ENCODE measurements around the gene DNAAF3.
A peak's percentile ranks its signal among the peaks of the same experiment; 100 is the strongest.
"Not testable (repeated sequence)": the region's sequence is repeated elsewhere in the genome, so short reads cannot be mapped to it uniquely, and the experiment has no call there.

The DNAAF3 gene

DNA sequence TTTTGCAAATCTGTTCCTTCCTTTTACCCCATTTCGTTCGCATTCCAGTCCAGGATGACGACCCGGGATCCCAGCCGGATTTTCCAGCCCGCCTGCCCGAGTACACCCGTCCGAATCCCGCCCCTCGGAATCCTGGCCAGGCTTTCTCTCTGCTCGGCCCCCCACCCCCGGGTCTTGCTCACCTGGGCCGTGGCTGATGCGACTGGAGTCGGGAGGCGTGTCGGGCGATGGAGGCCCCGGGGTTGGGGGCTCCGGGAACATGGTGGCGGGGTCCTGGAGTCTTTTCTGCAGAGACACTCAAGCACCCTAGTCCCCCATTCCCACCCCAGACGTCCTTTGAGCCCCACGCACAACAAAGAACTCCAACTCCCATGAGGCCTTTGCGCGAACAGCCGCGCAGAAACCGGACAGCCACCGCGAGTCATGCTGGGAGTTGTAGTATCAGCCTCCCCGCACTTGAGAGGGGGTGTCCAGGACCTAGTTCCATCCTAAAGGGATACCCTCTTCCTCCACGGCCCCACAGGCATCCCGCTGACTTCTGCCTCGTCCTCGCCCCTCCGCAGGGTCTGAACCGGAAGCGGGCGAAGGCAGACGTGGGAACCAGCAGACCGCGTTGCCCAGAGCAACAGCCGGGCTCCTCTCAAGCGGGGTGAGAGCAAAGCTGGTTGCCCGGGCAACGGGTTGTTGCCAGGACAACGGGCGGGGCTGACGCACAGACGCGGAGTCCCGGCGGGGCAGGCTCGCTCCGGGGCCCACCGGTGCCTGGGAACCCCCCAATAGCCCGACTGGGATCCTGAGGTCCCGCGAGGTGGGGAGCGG is 12.6 kb upstream of the DNAAF3 start:
- Histone ChIP-seq H3K27me3 (peaks cover 30% of the 10 kb centered on the region), H3K4me3 (peak overlapping the region; percentile 64), H3K27ac (peak overlapping the region; percentile 69; the same call in 1 of the 2 replicates), H3K4me2 (peak overlapping the region; percentile 98), H3K36me3 (no peaks in the 10 kb centered on the region), H3K4me1 (peaks cover 38% of the 10 kb centered on the region), H3K9ac (no peak overlapping the region; the same call in 1 of the 2 replicates), H3K9me3 (peaks cover 5% of the 10 kb centered on the region; the same call in 1 of the 2 replicates), H4K20me1 (peaks cover 24% of the 10 kb centered on the region)
- no peak for TF ChIP-seq Cebpa-rat (IDR thresholded peaks at IDR 0.05)

GRCh38 chr19:55176076-55176475 is 9.7 kb upstream of the DNAAF3 start:
- no peak overlapping the region for H3K9ac ChIP-seq
- peaks cover 18% of the 10 kb centered on the region for H4K20me1 ChIP-seq
- H3K27ac ChIP-seq: no peak overlapping the region
- H3K4me3 ChIP-seq: no peak overlapping the region
- peaks cover 41% of the 10 kb centered on the region for H3K27me3 ChIP-seq
- H3K4me1 ChIP-seq: peaks cover 51% of the 10 kb centered on the region
- H3K9me3 ChIP-seq: peaks cover 5% of the 10 kb centered on the region; the same call in 1 of the 2 replicates
- H3K36me3 ChIP-seq: no peaks in the 10 kb centered on the region
- no peak for TF ChIP-seq Cebpa-rat (IDR thresholded peaks at IDR 0.05)
- no peak overlapping the region; the same call in 1 of the 2 replicates for H3K4me2 ChIP-seq

- Histone ChIP-seq H3K9me3 (peaks cover 5% of the 10 kb centered on the region; the same call in 1 of the 2 replicates), H3K27me3 (peaks cover 41% of the 10 kb centered on the region), H3K9ac (no peak overlapping the region), H3K4me2 (no peak overlapping the region), H3K4me3 (no peak overlapping the region), H4K20me1 (peaks cover 14% of the 10 kb centered on the region), H3K4me1 (peaks cover 51% of the 10 kb centered on the region), H3K27ac (no peak overlapping the region), H3K36me3 (no peaks in the 10 kb centered on the region)
- no peak for TF ChIP-seq Cebpa-rat (IDR thresholded peaks at IDR 0.05)
Measured at GRCh38 chr19:55175117-55175867, 8.9 kb upstream of the DNAAF3 start.

- no peaks in the 10 kb centered on the region for H3K36me3 ChIP-seq
- peaks cover 46% of the 10 kb centered on the region for H3K27me3 ChIP-seq
- peaks cover 47% of the 10 kb centered on the region for H3K4me1 ChIP-seq
- peaks cover 5% of the 10 kb centered on the region; the same call in 1 of the 2 replicates for H3K9me3 ChIP-seq
- no peak overlapping the region for H3K9ac ChIP-seq
- TF ChIP-seq Cebpa-rat (IDR thresholded peaks at IDR 0.05): no peak
- H3K4me2 ChIP-seq: peak overlapping the region; percentile 83
- H3K27ac ChIP-seq: no peak overlapping the region
- peaks cover 8% of the 10 kb centered on the region for H4K20me1 ChIP-seq
- peak overlapping the region; percentile 73 for H3K4me3 ChIP-seq
Measured at GRCh38 chr19:55174425-55175116, 8.2 kb upstream of the DNAAF3 start.

DNA sequence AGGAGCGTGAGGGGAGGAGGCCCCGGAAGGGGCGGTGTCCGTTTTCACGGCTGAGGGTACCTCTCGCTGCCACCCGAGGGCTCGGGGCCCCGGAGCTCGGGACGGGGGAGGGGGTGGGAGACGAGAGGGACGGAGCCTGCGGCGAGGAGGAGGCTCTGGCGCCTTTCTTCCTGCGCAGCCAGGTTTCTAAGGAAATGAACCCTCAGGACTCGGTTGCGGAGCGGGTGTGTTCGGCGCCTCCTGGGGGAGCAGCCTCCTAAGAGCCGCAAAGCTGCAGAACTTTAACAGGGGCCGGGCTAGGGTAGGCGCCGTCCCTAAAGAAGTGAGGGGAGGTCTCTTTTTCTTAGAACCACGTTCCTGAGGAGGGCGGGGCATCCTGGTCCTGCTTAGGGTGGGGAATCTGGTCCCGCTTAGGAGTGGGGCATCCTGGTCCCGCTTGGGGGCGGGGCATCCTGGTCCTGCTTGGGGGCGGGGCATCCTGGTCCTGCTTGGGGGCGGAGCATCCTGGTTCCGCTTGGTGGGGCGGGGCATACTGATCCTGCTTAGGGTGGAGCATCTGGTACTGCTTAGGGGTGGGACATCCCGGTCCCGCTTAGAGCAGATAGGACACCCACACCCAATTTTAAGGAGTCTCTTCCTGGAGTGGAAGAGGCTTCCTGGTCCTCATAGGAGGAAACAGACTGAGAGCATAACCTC is 7.4 kb upstream of the DNAAF3 start:
- H3K4me3 ChIP-seq: peak overlapping the region; percentile 73
- peak overlapping the region; percentile 83 for H3K4me2 ChIP-seq
- 0 out of 2 replicates have a peak, but pooled peaks cover 5% of the 10 kb centered on the region for H4K20me1 ChIP-seq
- peaks cover 5% of the 10 kb centered on the region; the same call in 1 of the 2 replicates for H3K9me3 ChIP-seq
- no peak for TF ChIP-seq Cebpa-rat (IDR thresholded peaks at IDR 0.05)
- H3K9ac ChIP-seq: peak overlapping the region; percentile 64
- H3K4me1 ChIP-seq: peaks cover 41% of the 10 kb centered on the region
- H3K27me3 ChIP-seq: peaks cover 46% of the 10 kb centered on the region
- no peaks in the 10 kb centered on the region for H3K36me3 ChIP-seq
- peak overlapping the region; percentile 49; the same call in 1 of the 2 replicates for H3K27ac ChIP-seq

DNA sequence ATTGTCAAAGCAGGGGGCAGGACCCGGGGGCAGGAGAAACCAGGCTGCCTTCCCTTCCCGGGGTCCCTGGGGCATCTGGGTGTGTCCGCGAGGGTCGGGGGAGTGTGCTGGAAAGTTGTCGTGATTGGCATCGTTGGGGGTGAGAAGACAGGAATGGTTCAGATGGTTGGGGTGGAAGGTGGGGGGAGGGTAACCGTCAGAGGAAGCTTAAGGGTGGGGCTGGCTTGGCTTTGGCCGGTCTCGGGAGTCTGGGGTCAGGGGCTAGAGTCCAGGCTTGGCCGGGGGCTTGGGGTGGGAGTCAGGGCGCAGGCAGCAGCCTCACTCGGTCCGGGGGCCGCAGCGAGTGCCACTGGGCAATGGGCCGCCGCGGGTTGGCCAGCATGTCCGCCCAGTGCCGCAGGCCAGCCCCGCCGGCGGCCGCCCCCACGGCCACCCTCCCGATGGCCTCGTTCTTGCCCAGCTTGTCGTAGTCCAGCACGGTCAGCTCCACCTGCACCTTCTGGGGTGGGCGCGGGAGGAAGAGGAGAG is 6.8 kb upstream of the DNAAF3 start:
- Histone ChIP-seq H3K27me3 (peaks cover 46% of the 10 kb centered on the region), H3K4me2 (peak overlapping the region; percentile 83), H3K27ac (peak overlapping the region; percentile 49; the same call in 1 of the 2 replicates), H3K36me3 (no peaks in the 10 kb centered on the region), H3K4me3 (peak overlapping the region; percentile 73), H3K4me1 (peaks cover 35% of the 10 kb centered on the region), H3K9me3 (peaks cover 5% of the 10 kb centered on the region; the same call in 1 of the 2 replicates), H3K9ac (peak overlapping the region; percentile 64), H4K20me1 (0 out of 2 replicates have a peak, but pooled peaks cover 2% of the 10 kb centered on the region)
- no peak for TF ChIP-seq Cebpa-rat (IDR thresholded peaks at IDR 0.05)

GRCh38 chr19:55172741-55173140 is 6.3 kb upstream of the DNAAF3 start:
- H4K20me1 ChIP-seq: no peaks in the 10 kb centered on the region
- TF ChIP-seq Cebpa-rat (IDR thresholded peaks at IDR 0.05): no peak
- peaks cover 31% of the 10 kb centered on the region for H3K4me1 ChIP-seq
- H3K27me3 ChIP-seq: peaks cover 46% of the 10 kb centered on the region
- H3K27ac ChIP-seq: no peak overlapping the region
- no peak overlapping the region for H3K9ac ChIP-seq
- peak overlapping the region; percentile 73 for H3K4me3 ChIP-seq
- peaks cover 5% of the 10 kb centered on the region; the same call in 1 of the 2 replicates for H3K9me3 ChIP-seq
- no peaks in the 10 kb centered on the region for H3K36me3 ChIP-seq
- H3K4me2 ChIP-seq: peak overlapping the region; percentile 83

GRCh38 chr19:55172318-55172717 is 5.9 kb upstream of the DNAAF3 start:
- H3K4me2 ChIP-seq, H3K4me3 ChIP-seq, H3K9ac ChIP-seq, H3K9me3 ChIP-seq, H3K36me3 ChIP-seq, H4K20me1 ChIP-seq, H3K27ac ChIP-seq: not testable (repeated sequence)
- peaks cover 31% of the 10 kb centered on the region for H3K4me1 ChIP-seq
- peaks cover 46% of the 10 kb centered on the region for H3K27me3 ChIP-seq

DNA sequence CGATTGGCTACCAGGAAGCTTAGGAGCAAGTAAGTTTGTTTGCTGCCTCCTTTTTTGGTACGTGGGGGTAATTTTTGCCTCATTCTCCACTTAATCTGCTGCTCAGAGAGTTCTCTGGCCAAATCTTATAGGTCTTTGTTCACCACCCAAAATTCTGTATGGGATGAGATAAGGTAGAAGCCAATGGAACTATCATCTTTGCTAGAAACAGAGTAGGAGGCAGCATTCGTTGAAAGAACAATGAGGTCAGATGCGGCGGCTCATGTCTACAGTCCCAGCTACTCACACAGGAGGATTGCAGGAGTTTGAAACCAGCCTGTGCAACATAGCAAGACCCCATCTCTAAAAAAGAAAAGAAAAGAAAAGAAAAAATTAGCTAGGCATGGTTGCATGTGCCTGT is 5.0 kb upstream of the DNAAF3 start:
- H3K9ac ChIP-seq: no peak overlapping the region
- no peak overlapping the region for H3K27ac ChIP-seq
- H3K9me3 ChIP-seq: peaks cover 5% of the 10 kb centered on the region; the same call in 1 of the 2 replicates
- H4K20me1 ChIP-seq: no peaks in the 10 kb centered on the region
- no peak overlapping the region for H3K4me3 ChIP-seq
- no peaks in the 10 kb centered on the region for H3K36me3 ChIP-seq
- H3K4me2 ChIP-seq: no peak overlapping the region
- H3K27me3 ChIP-seq: peaks cover 46% of the 10 kb centered on the region
- peaks cover 37% of the 10 kb centered on the region for H3K4me1 ChIP-seq
- TF ChIP-seq Cebpa-rat (IDR thresholded peaks at IDR 0.05): no peak
